ENCODE measurements around the gene ZNF543.
"Not testable (repeated sequence)": the region's sequence is repeated elsewhere in the genome, so short reads cannot be mapped to it uniquely, and the experiment has no call there.

The ZNF543 gene

DNA sequence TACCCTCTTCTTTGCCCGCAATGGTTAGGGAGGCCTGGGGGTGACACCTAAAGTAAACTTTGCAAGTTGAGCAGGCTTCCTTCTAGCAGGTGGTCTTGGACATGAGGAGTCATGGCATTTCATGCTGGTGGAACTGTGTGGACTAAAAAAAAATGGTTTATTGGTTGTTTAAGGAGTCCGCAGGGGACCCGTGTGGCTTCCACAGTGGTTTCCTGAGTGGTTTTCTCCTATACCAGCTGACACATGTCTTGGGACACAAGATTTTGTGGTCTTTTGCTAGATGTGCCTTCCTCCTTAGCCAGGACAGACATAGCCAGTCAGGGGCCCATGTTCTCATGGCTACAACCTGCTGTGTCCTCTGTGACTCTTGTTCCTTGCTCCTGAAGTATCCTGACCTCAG, 1.5 kb downstream of the ZNF543 start:
- FAIRE-seq, result no peak

DNA sequence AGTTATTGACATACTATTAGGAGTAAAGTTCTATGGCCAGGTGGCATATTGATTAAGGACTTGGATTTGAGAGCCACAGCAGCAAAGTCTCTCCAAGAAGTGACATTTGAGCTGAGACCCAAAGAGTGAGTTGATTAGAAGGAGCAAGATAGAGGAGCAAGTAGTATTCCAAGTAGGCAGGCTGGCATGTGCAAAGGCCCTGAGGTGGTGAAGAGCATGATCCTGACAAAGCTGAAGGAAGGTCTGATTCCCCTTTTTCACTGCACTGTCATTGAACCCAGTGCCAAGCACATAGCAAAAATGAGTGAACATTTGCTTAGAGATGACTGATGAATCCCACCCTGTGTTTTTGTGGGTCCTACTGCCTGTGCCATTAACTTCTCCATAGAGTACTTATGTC, 4.7 kb downstream of the ZNF543 start:
- no peak for FAIRE-seq

- no peak for FAIRE-seq
Observed at GRCh38 chr19:57327993-57328392, 7.7 kb downstream of the ZNF543 start.

GRCh38 chr19:57334191-57334590, 13.9 kb downstream of the ZNF543 start:
- FAIRE-seq, result no peak

- FAIRE-seq, result no peak
Observed at GRCh38 chr19:57338877-57339276, 18.6 kb downstream of the ZNF543 start.

- no peak for FAIRE-seq
Observed at GRCh38 chr19:57342582-57342981, 22.3 kb downstream of the ZNF543 start.

DNA sequence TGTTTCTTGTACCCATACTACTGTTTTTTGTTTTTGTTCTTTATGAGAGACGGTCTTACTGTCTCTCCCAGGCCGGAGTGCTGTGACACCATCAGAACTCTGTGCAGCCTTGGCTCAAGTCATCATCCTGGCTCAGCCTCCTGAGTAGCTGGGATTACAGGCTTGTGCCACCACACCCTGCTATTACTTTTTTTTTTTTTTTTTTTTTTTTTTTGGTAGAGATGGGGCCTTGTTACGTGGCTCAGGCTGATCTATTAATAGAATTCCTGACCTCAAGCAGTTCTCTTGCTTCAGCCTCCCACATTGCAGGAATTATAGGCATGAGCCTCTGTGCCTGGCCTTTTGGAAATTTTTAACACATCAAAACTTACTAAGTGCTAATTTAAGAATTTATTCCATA, 27.9 kb downstream of the ZNF543 start:
- no peak for FAIRE-seq

DNA sequence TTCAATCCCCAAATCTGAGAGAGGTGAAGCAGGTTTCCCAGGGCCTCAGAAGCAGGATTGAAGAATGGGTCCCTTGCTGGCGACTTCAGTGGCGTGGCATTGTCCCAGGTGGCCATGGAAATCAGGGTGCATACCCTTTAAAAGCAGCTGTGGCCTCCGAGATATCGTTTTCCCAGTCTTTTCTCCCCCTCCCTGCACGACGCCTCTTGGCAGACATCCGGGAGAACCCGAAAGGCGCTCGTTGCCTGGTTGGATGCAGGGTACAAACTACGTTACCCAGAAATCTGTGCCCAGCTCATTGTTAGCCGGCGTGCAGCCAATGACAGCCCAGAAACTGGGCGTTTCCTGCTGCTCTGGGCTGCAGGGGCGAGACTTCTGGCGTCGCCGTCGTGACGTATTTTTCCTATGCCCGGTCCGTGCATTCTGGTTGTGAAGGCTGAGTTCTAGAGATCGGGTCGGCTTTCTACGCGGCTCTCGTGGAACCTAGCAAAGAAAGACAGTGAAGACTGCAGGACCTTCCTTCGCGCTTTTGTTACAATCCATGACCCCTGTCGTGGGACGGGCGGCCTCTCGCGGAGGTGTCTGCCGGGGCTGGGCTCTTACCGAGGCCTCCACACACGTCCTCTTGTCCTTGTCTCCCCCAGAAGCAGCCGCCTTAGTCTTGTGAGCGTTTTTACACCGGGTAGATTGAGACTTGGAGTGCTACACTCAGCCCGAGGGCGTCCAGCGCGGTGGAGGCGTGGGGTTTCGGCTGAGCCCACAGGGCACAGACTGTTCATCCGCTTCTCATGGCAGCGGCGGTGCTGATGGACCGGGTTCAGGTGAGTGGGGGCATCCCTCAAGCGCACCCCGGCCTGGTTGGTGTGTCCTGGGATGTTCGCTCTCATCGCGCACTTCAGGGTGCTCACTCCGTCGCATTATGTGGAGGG, 30.9 kb downstream of the ZNF543 start, which contains the start of gene ZNF304:
TSS of gene ZNF304 (plus strand) at position 395 of the 929 bp plus-strand sequence. CDS start at position 789, 394 bp downstream.
- peak; percentile 95 for FAIRE-seq

- no peak for FAIRE-seq
Observed at GRCh38 chr19:57351867-57352266, 31.6 kb downstream of the ZNF543 start.

DNA sequence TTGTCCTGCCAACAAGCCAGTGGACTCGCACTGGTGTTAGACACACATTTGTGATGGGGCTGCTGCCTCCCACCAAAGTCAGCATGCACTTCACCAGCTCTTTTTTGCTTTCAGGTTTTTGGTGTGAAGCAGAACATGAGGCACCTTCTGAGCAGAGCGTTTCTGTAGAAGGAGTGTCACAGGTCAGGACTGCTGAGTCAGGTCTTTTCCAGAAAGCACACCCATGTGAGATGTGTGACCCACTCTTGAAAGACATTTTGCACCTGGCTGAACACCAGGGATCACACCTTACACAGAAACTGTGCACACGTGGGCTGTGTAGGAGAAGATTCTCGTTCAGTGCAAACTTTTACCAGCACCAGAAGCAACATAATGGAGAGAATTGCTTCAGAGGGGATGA, 35.6 kb downstream of the ZNF543 start:
- FAIRE-seq, result no peak

DNA sequence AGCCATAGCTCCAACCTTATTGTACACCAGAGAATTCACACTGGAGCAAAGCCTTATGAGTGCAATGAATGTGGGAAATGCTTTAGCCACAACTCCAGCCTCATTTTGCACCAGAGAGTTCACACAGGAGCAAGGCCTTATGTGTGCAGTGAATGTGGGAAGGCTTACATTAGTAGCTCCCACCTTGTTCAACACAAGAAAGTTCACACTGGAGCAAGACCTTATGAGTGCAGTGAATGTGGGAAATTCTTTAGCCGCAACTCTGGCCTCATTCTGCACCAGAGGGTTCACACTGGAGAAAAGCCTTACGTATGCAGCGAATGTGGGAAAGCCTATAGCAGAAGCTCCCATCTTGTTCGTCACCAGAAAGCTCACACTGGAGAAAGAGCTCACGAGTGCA, 37.1 kb downstream of the ZNF543 start:
- FAIRE-seq, result no peak

DNA sequence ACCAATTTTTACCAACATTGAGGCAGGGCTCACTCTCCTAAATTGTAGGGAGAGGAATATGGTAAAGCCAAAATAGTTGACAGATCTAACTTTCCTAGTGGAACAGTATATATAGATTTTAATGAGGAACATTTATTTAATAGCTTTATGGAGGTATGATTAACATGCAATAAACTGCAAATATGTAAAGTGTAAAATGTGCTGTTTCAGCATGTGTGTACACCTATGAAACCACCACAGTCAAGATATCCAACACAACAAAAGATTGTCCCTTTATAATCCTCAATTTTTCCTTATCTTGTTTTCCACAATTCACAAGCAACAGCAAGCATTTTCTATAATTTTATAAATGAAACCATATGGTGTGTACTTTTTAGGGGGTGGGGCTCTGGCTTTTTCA, 39.0 kb downstream of the ZNF543 start:
- FAIRE-seq, result no peak

DNA sequence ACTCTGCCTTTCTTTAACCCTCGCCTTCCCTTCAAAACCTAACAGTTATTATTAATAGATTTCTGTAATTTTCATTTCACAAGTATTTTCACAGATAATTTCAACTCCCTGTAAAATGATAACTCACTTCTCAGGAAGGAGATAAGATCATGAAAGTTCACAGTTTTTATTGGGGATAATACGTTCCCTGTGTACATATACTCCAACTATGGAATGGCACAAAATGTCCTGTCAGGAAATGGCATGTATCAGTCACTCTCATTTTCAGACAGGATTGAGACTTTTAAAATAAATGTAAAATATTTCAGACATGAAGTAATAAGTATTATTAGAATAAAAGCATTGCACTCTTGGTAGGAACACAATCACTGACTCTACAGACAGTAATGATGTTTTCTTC, 42.1 kb downstream of the ZNF543 start:
- FAIRE-seq, result no peak

GRCh38 chr19:57362997-57363687, 42.9 kb downstream of the ZNF543 start, which contains the start of the genes TRAPPC2B and ZNF547:
Gene TRAPPC2B, plus strand, starts transcription at chr19:57363551. Its CDS starts 1,283 bp downstream, at chr19:57364834.
Gene ZNF547, plus strand, starts transcription at chr19:57363551. Its CDS starts 5,005 bp downstream, at chr19:57368556.
- peak; percentile 99 for FAIRE-seq

DNA sequence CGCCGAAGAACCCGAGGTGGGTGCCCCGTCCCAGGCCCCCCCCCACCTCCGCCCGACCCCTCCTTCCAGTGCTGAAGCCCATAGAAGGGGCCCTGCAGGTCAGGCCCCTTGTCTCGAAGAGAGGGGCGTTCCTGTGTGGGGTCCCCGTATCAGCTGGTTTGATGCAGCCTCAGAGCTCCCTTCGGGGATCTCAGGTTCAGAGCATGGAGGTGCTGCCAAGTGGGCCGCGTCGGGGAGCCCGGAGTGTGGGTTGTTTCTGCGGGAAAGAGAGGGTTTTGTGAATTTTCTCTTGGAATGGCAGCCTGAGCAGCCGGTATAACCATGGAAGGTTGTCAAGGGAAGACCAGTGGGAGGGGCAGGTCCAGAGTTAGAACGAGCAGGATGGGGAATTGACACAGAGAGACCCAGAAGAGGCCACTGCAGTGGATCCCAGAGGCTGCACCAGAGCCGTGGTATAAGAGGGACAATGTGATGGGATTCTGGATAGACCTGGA, 43.5 kb downstream of the ZNF543 start:
- no peak for FAIRE-seq

- FAIRE-seq, result no peak
Observed at GRCh38 chr19:57366776-57367175, 46.5 kb downstream of the ZNF543 start.

GRCh38 chr19:57374179-57374578, 53.9 kb downstream of the ZNF543 start:
- FAIRE-seq, result no peak

- not testable (repeated sequence) for FAIRE-seq
Observed at GRCh38 chr19:57374647-57375046, 54.4 kb downstream of the ZNF543 start.

DNA sequence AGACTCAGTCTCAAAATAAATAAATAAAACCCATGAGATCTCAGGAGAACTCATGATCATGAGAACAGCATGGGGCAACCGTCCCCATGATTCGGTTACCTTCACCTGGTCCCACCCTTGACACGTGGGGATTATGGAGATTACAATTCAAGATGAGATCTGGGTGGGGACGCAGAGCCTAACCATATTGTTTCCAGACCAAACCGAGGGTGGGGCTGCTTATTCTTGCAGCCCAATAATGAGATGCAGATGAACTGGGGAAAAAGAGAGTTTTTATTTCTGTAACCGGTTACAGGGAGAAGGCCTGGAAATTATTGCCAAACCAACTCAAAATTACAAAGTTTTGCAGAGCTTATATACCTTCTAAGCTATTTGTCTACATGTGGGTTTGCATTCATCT, 55.9 kb downstream of the ZNF543 start:
- no peak for FAIRE-seq

GRCh38 chr19:57377498-57378146, 57.4 kb downstream of the ZNF543 start:
- FAIRE-seq, result no peak
